ENCODE measurements around the gene INIP. TPM values are rescaled to one million over a fixed set of nuclear protein-coding genes. Genes with fewer than 3 reads are reported as not detected.

INIP gene
- total RNA-seq, 1 experiment from 2014 or later = 16.0 TPM

DNA sequence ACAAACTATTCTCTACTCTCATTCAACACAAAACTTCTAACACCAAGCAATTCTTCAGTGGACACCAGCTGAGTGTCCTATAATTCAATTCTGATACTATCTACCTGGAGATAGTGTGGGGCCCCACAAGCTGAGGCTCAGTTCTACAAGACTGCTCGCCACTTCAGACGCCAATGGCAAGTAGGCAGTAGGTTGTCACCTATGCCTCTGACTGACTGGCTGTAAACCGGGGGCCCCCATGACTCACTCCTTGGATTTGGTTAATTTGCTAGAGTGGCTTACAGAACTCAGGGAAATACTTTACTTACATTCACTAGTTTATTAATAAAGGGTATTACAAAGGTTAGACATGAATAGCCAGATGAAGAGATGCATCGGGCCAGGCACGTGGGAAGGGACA, 21.5 kb downstream of the INIP start:
- H3K4me1 Mint-ChIP-seq = peaks cover under 1% of the 10 kb centered on the region
- POLR2A ChIA-PET = no interaction called here
- H3K27me3 Mint-ChIP-seq (ENCODE audit: low read depth) = no peaks in the 10 kb centered on the region
- no peak overlapping the region for H3K4me3 Mint-ChIP-seq
- ATAC-seq (no peak), DNase-seq (ENCODE audit: low spot score) (no peak)
- TF ChIP-seq, protein P1, sequence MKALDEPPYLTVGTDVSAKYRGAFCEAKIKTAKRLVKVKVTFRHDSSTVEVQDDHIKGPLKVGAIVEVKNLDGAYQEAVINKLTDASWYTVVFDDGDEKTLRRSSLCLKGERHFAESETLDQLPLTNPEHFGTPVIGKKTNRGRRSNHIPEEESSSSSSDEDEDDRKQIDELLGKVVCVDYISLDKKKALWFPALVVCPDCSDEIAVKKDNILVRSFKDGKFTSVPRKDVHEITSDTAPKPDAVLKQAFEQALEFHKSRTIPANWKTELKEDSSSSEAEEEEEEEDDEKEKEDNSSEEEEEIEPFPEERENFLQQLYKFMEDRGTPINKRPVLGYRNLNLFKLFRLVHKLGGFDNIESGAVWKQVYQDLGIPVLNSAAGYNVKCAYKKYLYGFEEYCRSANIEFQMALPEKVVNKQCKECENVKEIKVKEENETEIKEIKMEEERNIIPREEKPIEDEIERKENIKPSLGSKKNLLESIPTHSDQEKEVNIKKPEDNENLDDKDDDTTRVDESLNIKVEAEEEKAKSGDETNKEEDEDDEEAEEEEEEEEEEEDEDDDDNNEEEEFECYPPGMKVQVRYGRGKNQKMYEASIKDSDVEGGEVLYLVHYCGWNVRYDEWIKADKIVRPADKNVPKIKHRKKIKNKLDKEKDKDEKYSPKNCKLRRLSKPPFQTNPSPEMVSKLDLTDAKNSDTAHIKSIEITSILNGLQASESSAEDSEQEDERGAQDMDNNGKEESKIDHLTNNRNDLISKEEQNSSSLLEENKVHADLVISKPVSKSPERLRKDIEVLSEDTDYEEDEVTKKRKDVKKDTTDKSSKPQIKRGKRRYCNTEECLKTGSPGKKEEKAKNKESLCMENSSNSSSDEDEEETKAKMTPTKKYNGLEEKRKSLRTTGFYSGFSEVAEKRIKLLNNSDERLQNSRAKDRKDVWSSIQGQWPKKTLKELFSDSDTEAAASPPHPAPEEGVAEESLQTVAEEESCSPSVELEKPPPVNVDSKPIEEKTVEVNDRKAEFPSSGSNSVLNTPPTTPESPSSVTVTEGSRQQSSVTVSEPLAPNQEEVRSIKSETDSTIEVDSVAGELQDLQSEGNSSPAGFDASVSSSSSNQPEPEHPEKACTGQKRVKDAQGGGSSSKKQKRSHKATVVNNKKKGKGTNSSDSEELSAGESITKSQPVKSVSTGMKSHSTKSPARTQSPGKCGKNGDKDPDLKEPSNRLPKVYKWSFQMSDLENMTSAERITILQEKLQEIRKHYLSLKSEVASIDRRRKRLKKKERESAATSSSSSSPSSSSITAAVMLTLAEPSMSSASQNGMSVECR (CRISPR knock-in tag; IDR thresholded peaks at IDR 0.05; ENCODE audit: borderline replicate concordance) = no peak
- no peak for TF ChIP-seq ETV6 (CRISPR knock-in tag; IDR thresholded peaks at IDR 0.05)
- no peak for TF ChIP-seq OVOL2 (CRISPR knock-in tag; IDR thresholded peaks at IDR 0.05; ENCODE audit: borderline replicate concordance)
- TF ChIP-seq, protein P2, sequence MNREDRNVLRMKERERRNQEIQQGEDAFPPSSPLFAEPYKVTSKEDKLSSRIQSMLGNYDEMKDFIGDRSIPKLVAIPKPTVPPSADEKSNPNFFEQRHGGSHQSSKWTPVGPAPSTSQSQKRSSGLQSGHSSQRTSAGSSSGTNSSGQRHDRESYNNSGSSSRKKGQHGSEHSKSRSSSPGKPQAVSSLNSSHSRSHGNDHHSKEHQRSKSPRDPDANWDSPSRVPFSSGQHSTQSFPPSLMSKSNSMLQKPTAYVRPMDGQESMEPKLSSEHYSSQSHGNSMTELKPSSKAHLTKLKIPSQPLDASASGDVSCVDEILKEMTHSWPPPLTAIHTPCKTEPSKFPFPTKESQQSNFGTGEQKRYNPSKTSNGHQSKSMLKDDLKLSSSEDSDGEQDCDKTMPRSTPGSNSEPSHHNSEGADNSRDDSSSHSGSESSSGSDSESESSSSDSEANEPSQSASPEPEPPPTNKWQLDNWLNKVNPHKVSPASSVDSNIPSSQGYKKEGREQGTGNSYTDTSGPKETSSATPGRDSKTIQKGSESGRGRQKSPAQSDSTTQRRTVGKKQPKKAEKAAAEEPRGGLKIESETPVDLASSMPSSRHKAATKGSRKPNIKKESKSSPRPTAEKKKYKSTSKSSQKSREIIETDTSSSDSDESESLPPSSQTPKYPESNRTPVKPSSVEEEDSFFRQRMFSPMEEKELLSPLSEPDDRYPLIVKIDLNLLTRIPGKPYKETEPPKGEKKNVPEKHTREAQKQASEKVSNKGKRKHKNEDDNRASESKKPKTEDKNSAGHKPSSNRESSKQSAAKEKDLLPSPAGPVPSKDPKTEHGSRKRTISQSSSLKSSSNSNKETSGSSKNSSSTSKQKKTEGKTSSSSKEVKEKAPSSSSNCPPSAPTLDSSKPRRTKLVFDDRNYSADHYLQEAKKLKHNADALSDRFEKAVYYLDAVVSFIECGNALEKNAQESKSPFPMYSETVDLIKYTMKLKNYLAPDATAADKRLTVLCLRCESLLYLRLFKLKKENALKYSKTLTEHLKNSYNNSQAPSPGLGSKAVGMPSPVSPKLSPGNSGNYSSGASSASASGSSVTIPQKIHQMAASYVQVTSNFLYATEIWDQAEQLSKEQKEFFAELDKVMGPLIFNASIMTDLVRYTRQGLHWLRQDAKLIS (CRISPR knock-in tag; IDR thresholded peaks at IDR 0.05; ENCODE audit: borderline replicate concordance) = no peak
- no peak for TF ChIP-seq ZNF138 (CRISPR knock-in tag; conservative IDR thresholded peaks at IDR 0.05)
- no peak for TF ChIP-seq ZNF396 (CRISPR knock-in tag; IDR thresholded peaks at IDR 0.05; ENCODE audit: borderline replicate concordance)
- no peak for TF ChIP-seq MYBL2 (CRISPR knock-in tag; IDR thresholded peaks at IDR 0.05)
- TF ChIP-seq NFYB (CRISPR knock-in tag; conservative IDR thresholded peaks at IDR 0.05; ENCODE audit: low read depth) = no peak
- no peak for TF ChIP-seq ESRRA (CRISPR knock-in tag; IDR thresholded peaks at IDR 0.05; ENCODE audit: borderline replicate concordance)
- TF ChIP-seq GTF2I (CRISPR knock-in tag; conservative IDR thresholded peaks at IDR 0.05) = no peak
- TF ChIP-seq, protein P3, sequence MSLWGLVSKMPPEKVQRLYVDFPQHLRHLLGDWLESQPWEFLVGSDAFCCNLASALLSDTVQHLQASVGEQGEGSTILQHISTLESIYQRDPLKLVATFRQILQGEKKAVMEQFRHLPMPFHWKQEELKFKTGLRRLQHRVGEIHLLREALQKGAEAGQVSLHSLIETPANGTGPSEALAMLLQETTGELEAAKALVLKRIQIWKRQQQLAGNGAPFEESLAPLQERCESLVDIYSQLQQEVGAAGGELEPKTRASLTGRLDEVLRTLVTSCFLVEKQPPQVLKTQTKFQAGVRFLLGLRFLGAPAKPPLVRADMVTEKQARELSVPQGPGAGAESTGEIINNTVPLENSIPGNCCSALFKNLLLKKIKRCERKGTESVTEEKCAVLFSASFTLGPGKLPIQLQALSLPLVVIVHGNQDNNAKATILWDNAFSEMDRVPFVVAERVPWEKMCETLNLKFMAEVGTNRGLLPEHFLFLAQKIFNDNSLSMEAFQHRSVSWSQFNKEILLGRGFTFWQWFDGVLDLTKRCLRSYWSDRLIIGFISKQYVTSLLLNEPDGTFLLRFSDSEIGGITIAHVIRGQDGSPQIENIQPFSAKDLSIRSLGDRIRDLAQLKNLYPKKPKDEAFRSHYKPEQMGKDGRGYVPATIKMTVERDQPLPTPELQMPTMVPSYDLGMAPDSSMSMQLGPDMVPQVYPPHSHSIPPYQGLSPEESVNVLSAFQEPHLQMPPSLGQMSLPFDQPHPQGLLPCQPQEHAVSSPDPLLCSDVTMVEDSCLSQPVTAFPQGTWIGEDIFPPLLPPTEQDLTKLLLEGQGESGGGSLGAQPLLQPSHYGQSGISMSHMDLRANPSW (CRISPR knock-in tag; conservative IDR thresholded peaks at IDR 0.05; ENCODE audit: low read depth) = no peak
- TF ChIP-seq, protein P4, sequence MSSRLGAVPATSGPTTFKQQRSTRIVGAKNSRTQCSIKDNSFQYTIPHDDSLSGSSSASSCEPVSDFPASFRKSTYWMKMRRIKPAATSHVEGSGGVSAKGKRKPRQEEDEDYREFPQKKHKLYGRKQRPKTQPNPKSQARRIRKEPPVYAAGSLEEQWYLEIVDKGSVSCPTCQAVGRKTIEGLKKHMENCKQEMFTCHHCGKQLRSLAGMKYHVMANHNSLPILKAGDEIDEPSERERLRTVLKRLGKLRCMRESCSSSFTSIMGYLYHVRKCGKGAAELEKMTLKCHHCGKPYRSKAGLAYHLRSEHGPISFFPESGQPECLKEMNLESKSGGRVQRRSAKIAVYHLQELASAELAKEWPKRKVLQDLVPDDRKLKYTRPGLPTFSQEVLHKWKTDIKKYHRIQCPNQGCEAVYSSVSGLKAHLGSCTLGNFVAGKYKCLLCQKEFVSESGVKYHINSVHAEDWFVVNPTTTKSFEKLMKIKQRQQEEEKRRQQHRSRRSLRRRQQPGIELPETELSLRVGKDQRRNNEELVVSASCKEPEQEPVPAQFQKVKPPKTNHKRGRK (CRISPR knock-in tag; IDR thresholded peaks at IDR 0.05; ENCODE audit: borderline replicate concordance) = no peak
- TF ChIP-seq, protein P5, sequence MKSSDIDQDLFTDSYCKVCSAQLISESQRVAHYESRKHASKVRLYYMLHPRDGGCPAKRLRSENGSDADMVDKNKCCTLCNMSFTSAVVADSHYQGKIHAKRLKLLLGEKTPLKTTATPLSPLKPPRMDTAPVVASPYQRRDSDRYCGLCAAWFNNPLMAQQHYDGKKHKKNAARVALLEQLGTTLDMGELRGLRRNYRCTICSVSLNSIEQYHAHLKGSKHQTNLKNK (CRISPR knock-in tag; IDR thresholded peaks at IDR 0.05) = no peak
- TF ChIP-seq, protein P6, sequence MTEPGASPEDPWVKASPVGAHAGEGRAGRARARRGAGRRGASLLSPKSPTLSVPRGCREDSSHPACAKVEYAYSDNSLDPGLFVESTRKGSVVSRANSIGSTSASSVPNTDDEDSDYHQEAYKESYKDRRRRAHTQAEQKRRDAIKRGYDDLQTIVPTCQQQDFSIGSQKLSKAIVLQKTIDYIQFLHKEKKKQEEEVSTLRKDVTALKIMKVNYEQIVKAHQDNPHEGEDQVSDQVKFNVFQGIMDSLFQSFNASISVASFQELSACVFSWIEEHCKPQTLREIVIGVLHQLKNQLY (CRISPR knock-in tag; IDR thresholded peaks at IDR 0.05) = no peak
- no peaks in the 10 kb centered on the region for H3K9me3 Mint-ChIP-seq
- CTCF ChIA-PET = no interaction called here
- H3K27ac Mint-ChIP-seq = no peak overlapping the region
- peaks cover 37% of the 10 kb centered on the region for H3K36me3 Mint-ChIP-seq
